HG03039 (cell line): ENCODE measurements around the gene MAGEB5.
"Not testable (repeated sequence)": the region's sequence is repeated elsewhere in the genome, so short reads cannot be mapped to it uniquely, and the experiment has no call there.

Experiments
- ATAC-seq: cut with Tn5 transposase; IDR thresholded peaks from one replicate; pipeline ENCODE4 v1.9.1; 2021; ENCODE audit warnings: mild to moderate bottlenecking, moderate library complexity; ENCODE audit not compliant: unreplicated experiment

Gene MAGEB5, protein sequence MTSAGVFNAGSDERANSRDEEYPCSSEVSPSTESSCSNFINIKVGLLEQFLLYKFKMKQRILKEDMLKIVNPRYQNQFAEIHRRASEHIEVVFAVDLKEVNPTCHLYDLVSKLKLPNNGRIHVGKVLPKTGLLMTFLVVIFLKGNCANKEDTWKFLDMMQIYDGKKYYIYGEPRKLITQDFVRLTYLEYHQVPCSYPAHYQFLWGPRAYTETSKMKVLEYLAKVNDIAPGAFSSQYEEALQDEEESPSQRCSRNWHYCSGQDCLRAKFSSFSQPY

DNA sequence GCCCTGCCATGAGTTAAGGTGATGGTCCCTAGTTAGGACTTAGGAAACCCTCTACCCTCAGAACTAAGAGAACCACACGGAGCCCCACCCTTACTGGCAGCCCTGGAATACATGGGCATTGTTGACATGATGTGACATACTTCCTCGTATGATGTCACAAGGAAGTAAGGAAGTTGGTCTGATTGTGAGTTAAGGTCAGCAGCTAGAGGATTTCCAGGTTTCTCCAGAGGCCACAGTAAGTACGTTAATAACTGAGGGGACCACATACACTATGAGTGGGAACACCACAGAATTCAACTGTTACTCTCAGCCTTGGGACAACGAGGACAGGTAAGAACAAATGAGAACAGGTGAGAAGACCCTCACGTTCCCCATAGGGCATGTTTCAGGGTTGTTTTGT, at the start of gene MAGEB5:
Gene MAGEB5, plus strand, starts transcription at position 301 of the 400 bp plus-strand sequence. CDS start 1,133 bp downstream, outside the sequence.
- ATAC-seq, result no peak

DNA sequence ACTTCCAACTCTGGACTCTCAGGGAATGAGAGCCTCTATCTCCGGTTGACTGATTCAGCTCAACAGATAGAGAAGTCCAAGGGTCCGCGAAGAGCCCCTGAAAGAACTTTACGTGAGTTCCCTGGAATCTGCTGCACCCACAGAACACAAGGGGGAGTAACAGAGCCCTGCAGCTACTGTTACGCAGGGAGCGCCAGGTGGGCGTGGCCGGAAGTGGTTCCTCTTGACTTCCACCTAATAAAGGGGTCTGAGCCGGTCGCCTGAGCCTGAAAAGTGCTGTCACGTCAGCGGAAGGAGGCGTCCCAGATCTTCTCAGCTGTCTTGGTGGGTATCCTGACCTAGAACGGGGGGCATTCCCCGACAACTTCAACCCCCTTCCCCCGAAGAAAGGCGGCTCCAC, 23.8 kb upstream of the MAGEB5 start, which contains the start of gene MAGEB6:
Gene MAGEB6, plus strand, starts transcription at position 237 of the 400 bp plus-strand sequence. CDS start 1,407 bp downstream, outside the sequence.
- ATAC-seq, result no peak

DNA sequence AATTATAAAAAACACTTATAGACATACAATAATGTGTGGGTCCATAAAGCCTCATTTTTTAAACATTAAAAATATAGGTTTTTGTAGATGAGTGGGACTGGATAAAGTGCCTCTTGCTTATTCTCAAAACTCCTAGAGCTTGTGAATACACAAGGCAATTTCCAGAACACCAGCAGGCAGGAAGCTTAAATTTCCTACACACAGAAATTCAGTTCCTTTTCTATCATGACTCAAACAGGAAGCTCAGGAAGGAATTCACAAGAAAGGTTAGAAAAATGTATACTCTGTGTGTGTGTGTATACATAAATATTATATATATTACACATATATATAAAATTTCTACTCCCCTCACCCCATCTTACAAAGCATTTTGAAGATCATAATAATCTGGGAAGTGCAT, 12.4 kb upstream of the MAGEB5 start:
- no peak for ATAC-seq

DNA sequence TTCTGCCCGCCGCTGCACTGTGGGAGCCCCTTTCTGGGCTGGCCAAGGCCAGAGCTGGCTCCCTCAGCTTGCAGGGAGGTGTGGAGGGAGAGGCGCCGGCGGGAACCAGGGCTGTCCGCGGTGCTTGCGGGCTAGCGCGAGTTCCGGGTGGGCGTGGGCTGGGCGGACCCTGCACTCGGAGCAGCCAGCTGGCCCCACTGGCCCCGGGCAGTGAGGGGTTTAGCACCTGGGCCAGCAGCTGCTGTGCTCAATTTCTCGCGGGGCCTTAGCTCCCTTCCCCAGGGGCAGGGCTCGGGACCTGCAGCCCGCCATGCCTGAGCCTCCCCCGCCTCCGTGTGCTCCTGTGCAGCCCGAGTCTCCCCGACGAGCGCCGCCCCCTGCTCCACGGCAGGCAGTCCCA, 11.3 kb upstream of the MAGEB5 start:
- not testable (repeated sequence) for ATAC-seq

DNA sequence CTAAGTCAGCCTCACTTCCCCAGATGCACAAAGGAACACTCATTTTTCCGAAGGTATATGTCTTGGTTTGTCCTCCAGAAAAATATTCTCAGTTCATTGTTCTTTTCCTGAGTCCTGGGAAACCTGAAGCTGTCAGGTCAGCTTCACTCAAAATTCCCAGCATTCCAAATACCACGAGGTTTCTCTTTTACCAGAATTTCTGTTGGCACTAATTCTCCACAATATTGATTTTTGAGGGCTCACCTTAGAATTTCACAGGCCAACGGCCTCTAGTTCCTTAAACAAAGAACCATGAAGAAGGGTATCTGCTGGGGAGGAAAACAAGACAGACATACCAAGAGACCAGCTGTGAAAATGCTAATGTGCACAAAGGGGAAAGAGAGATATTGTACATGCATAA, 8.0 kb upstream of the MAGEB5 start:
- no peak for ATAC-seq

DNA sequence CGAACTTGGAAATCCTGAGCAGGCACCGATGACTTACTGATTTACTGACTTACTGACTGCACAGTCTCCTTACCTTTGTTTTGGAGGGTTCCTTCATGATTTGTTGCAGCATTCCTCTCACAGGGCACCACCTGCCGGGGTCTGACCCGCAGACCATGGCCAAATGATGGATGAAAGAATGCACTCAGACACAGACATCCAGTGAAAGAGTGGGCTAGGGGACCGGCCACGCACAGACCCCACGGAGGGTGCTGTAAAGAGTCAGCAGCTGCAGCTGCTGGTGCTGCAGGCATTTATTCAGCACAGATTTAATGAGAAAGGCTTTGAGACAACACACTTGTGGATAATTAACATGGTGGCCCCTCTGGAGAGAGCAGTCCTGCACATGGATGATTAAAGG, 3.4 kb downstream of the MAGEB5 start:
- ATAC-seq, result no peak

DNA sequence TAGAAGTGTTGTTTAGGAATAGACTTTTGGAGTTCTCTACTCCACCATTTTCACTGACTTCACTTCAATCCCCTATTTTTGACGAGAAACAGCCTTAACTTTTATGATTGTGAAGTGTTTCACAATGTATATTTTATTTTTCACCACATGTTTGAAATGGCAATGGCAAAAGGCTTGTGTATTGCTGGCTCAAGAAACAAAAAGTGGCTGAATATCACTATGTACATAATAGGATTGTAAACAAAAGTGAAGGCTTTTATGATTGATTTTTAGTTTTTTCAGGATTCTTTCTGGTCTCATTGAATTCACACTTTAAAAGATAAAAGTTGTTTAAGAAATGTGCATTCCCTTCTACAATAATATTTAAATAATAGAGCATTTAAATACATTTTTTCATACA, 18.2 kb downstream of the MAGEB5 start:
- no peak for ATAC-seq

DNA sequence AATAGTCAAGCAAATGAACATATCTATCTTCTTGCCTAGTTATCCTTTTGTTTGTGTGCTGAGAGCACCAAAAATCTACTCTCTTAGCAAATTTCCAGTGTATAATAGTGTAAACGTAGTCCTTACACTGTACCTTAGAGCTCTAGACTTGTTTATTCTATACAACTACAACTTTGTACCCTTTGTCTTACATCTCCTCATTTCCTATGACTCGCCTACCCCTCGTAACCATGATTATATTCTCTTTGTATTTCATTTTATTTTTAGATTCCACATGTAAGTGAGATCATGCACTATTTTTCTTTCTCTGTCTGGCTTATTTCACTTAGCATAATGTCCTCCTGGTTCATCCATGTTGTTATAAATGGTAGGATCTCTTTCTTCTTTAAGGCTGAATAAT, 37.6 kb downstream of the MAGEB5 start:
- no peak for ATAC-seq

DNA sequence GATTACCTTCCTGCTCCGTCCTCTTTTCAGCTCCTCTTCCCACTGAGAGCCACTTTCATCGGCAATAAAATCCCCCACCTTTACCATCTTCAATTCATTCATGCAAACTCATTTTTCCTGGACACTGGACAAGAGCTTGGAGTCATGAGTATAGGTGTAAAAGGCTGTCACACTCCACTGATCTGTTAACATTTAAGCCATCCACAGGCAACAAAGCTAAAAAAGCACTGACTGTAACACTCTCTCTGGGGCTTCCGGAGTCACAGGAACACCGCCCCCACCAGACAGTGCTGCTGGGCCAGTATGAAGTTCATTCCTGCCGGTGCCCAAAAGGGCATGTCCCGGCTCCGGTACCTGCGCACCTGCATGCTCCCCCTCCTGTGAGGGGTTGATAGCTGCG, 38.5 kb downstream of the MAGEB5 start:
- no peak for ATAC-seq

DNA sequence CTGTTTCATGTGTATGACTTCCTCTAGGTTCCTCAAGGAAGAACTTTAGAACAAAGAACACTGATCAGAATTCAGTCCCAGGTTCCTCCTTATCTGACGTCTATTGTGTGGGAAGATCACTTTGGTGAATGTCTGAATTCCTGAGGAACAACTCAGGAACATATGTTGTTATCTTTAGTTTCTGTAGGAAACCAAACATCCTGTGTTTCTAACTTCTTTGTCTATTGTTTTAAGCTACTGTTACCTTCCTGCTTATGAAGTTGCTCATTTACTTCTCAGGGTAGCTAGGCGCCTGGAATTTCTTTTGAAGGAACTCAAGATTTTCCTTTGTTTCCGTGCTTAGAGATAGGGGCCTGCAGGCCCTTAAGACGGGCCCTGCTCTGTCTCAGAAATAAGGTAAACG, 46.2 kb downstream of the MAGEB5 start:
- no peak for ATAC-seq
